ENCODE results near the gene ALDH3B2.
"Not testable (repeated sequence)": the region's sequence is repeated elsewhere in the genome, so short reads cannot be mapped to it uniquely, and the experiment has no call there.

ALDH3B2 gene

DNA sequence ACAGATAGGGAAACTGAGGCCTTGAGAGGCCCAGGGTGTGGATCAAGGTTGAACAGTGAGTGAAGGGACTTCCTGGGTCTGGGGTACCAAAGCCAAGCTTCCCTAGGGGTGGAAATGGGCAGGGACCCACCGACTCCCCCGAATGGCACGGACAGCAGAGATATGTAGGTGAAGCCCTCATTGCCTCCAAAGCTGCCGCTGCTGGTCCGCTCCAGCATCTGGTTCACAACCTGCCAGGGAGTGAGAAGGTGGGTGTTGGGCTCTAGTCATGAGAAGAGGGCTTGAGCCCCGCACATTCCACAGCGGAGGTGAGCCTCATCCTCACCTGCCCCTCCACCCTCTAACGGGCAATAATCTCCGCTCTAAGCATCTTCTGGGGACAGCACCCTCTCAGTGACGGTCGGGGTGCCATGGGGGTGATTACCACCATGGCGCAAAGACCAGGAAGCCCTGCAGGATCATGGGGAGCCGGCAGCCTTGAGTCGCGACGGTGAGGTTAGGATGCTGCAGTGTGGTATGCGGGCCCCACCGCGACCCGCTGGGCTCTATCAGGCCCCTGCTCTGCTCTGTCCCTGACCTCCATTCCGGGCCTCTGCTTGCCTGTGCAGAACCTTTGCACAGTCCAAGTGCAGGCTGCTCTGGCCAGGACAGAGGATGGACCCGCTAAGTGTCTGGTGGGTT is 10.8 kb downstream of the ALDH3B2 start:
- TF ChIP-seq, protein P1, sequence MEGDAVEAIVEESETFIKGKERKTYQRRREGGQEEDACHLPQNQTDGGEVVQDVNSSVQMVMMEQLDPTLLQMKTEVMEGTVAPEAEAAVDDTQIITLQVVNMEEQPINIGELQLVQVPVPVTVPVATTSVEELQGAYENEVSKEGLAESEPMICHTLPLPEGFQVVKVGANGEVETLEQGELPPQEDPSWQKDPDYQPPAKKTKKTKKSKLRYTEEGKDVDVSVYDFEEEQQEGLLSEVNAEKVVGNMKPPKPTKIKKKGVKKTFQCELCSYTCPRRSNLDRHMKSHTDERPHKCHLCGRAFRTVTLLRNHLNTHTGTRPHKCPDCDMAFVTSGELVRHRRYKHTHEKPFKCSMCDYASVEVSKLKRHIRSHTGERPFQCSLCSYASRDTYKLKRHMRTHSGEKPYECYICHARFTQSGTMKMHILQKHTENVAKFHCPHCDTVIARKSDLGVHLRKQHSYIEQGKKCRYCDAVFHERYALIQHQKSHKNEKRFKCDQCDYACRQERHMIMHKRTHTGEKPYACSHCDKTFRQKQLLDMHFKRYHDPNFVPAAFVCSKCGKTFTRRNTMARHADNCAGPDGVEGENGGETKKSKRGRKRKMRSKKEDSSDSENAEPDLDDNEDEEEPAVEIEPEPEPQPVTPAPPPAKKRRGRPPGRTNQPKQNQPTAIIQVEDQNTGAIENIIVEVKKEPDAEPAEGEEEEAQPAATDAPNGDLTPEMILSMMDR (IDR thresholded peaks at IDR 0.05; ENCODE audit: low read depth, low read length, missing control alignments) = no peak
- DNase-seq (ENCODE audit: extremely low read depth, low read depth) = no peak
- no peak overlapping the region for H3K4me3 ChIP-seq (replicated peaks; ENCODE audit: low read depth, low read length)

DNA sequence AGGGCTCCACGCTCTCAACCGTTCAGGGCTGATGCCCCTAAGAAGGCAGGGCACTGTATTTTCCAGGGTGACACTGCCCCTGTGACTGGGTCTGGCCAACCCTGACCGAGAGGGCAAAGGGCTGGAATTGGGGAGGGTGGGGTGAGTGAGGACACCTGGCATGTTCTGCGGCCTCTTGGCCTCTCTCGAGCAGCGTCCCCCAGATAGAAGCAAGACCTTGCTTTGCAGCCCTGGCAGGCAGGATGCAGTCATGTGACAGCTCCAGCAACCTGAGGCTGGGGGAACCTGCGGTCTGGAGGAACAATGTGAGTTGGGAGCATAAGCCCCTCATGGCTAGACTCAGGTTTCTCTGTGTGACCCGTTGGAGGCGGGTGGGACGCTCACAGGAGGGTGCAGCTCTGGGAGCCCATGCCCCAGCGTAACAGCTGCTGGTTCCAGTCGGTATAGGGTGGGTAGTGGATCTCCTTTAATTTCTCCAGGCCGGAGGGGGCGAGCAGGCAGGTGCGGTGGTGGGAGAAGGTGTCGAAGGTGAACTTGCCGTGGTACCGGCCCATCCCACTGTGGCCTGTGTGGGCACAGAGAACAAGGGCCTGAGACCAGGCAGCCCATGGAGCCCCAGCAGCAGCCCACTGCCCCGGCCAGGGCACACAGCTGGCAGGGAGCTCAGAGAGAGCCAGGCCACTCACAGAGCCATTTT is 11.4 kb downstream of the ALDH3B2 start:
- no peak for DNase-seq (ENCODE audit: extremely low read depth, low read depth)
- TF ChIP-seq, protein P1 (IDR thresholded peaks at IDR 0.05; ENCODE audit: low read depth, low read length, missing control alignments) = no peak
- H3K4me3 ChIP-seq (replicated peaks; ENCODE audit: low read depth, low read length) = no peak overlapping the region

DNA sequence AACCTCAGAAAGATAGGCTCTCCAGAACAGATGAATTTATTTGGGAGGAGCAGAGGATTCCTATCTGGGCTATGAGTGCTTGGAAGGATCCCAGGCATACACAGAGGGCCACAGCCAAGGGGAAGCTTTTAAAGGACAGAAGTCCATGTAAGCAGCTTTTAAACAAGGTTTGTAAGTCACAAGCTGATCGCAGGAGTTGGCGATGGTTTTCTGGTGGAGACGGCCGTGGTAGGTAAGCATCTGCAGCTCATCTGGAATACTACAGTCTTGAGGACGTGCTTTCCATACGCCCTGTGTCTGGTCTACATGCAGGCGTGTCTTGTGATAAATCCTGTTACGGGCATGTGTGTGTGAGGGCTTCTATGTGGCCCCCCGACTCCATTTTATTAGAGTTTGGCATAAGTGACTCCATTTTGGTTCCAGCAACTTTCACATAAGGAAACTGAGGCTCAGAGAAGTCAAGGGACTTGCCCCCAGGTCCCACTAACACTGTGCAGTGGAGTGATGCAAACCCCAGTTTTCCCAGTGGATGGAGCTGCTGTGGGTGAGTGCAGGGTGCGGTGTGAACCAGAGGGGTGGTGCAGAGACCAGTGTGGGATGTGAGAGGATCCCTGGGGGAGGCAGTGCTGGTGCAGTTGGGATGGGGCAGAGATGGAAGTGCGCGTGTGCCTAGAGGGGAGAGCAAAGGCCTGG is 12.1 kb downstream of the ALDH3B2 start:
- no peak for DNase-seq (ENCODE audit: extremely low read depth, low read depth)
- no peak overlapping the region for H3K4me3 ChIP-seq (replicated peaks; ENCODE audit: low read depth, low read length)
- TF ChIP-seq, protein P1 (IDR thresholded peaks at IDR 0.05; ENCODE audit: low read depth, low read length, missing control alignments) = no peak

DNA sequence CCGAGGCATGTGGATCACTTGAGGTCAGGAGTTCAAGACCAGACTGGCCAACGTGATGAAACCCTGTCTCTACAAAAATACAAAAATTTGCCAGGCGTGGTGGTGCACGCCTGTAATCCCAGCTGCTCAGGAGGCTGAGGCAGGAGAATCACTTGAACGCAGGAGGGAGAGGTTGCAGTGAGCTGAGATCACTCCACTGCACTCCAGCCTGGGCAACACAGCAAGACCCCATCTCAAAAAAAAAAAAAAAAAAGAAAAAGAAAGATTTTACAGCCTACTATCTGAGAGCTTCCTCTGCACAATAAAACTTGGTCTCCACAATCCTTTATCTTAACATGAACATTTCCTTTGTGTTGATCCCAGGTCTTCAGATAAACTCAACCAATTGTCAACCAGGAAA is 13.7 kb downstream of the ALDH3B2 start:
- not testable (repeated sequence) for H3K4me3 ChIP-seq (replicated peaks; ENCODE audit: low read depth, low read length); DNase-seq (ENCODE audit: extremely low read depth, low read depth)

DNA sequence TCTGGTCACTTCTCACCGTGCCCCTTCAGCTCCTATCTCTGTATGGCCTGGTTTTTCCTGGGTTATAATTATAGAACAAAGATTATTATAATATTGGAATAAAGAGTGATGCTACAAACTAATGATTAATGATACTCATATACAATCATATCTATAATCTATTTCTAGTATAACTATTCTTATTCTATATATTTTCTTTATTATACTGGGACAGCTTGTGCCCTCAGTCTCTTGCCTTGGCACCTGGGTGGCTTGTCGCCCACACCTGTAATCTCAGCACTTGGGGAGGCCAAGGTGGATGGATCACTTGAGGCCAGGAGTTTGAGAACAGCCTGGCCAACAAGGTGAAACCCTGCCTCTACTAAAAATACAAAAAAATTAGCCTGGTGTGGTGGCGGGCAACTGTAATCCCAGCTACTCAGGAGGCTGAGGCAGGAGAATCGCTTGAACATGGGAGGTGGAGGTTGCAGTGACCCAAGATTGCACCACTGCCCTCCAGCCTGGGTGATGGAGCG is 14.7 kb downstream of the ALDH3B2 start:
- not testable (repeated sequence) for H3K4me3 ChIP-seq (replicated peaks; ENCODE audit: low read depth, low read length); DNase-seq (ENCODE audit: extremely low read depth, low read depth)

DNA sequence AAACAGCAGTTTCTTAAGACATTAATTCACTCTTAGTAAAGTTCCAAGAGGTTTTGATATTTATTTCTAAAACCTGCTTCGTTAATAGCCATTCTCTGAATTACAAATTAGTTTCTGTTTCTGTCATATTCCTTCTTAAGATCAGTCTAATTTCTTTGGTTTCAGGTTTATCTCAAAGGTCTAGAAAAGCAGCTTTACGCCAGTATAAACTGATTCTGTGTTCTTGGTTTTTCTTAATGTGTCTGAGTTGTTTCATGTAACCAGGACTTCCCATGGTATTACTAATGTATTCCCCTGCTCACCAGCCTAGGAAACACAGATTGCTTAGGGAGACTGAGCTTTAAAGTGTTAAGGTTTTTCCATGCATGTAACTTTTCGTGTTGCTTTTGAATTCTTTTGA is 17.1 kb downstream of the ALDH3B2 start:
- TF ChIP-seq, protein P1 (IDR thresholded peaks at IDR 0.05; ENCODE audit: low read depth, low read length, missing control alignments) = no peak
- no peak overlapping the region for H3K4me3 ChIP-seq (replicated peaks; ENCODE audit: low read depth, low read length)
- no peak for DNase-seq (ENCODE audit: extremely low read depth, low read depth)

DNA sequence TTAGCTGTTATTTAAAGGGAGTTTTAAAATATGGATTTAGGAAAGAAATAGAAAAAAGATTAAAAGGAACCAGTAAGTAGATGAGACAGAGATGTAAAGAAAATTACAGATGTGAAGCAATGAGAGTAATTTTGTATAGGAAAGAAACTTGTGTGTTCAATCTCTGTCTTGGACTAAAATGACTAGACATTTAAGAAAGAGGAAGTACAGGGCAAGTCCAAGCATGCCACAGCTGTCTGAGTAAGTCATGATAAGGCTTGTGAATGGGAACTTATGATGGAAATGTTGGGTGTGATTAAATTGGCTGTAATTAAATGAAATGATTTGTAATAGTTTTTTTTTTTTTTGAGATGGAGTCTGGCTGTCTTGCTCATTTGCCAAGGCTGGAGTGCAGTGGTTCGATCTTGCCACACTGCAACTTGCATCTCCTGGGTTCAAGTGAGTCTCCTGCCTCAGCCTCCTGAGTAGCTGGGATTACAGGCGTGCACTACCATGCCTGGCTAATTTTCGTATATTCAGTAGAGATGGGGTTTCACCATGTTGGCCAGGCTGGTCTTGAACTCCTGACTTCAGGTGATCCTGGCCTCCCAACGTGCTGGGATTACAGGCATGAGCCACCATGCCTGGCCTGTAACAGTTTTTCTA is 18.0 kb downstream of the ALDH3B2 start:
- DNase-seq (ENCODE audit: extremely low read depth, low read depth) = no peak
- TF ChIP-seq, protein P1 (IDR thresholded peaks at IDR 0.05; ENCODE audit: low read depth, low read length, missing control alignments) = no peak
- H3K4me3 ChIP-seq (replicated peaks; ENCODE audit: low read depth, low read length) = no peak overlapping the region
